ENCODE results near the gene CYP2U1. TPM values are rescaled to one million over a fixed set of nuclear protein-coding genes. Genes with fewer than 3 reads are reported as not detected.
"Not testable (repeated sequence)": the region's sequence is repeated elsewhere in the genome, so short reads cannot be mapped to it uniquely, and the experiment has no call there.

CYP2U1 gene
- total RNA-seq = 8.1 TPM

DNA sequence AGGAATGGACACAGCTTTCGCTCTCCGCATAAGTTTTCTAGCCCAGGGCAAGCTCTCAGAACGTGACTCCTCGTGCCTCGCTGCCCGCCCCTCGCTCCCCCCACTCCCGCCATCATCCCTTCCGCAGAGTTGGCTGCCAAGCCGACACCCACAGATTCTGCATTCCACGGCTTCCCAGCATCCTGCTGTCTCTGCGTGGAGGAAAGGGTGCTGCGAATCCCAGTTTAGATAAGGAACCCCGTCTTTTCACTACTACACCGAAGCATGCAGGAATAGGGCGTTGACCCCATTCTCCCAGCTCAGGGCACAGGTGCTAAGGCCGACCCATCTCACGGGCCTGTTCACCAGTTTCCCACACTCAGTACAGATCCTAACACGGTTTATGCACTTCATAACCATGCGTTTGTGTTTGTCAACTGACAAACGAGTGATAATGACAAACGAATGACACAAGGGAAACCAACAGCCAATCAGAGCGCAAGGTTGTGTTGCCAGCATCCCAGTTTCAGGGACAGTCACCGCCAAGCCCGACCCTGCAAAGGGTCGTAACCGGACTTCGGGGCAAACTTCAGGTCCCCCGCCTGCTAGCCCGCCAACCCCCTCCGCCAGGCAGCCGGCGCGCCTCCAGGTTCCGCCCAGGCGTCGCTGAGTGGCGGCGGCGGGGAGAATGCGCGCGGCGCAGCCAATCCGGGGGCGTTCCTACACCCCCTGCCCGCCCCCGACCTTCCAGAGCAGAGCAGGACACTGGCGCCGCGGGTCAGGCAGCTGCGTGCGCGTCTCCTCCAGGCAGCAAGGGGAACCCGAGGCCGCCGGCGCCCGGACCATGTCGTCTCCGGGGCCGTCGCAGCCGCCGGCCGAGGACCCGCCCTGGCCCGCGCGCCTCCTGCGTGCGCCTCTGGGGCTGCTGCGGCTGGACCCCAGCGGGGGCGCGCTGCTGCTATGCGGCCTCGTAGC lies at the start of gene CYP2U1:
Gene CYP2U1 (plus strand): TSS at position 729 of the 954 bp plus-strand sequence. CDS start 95 bp downstream, at position 824.
- peak; percentile 80 for DNase-seq (ENCODE audit: low spot score)

GRCh38 chr4:107885865-107886264 lies 45.5 kb upstream of the CYP2U1 start:
- no peak for DNase-seq (ENCODE audit: low spot score)

- no peak for DNase-seq (ENCODE audit: low spot score)
Observed at GRCh38 chr4:107888237-107888636, 43.1 kb upstream of the CYP2U1 start.

GRCh38 chr4:107890779-107891178 lies 40.6 kb upstream of the CYP2U1 start:
- DNase-seq (ENCODE audit: low spot score) = no peak

DNA sequence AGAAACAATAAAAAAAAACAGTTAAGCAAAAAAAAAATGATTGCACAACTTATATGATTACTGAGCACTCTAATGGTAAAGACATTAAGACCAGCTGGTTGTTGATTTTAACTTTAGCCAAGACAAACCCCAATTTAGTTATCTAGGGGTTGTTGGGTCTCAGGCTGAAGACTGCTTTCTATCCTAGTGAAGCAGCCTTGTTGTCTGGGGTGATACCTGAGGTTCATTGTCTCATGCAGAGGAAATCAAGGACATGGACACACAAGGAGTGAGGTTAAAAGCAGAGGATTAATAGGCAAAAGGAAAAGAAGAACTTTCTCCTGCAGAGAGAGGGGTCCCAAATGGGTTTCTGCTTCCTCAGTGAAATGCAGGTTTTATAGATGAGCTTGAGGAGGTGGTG lies 40.0 kb upstream of the CYP2U1 start:
- DNase-seq (ENCODE audit: low spot score) = no peak

- DNase-seq (ENCODE audit: low spot score) = no peak
Observed at GRCh38 chr4:107893171-107894137, 37.9 kb upstream of the CYP2U1 start.

GRCh38 chr4:107894138-107894603 lies 37.2 kb upstream of the CYP2U1 start:
- DNase-seq (ENCODE audit: low spot score) = no peak

DNA sequence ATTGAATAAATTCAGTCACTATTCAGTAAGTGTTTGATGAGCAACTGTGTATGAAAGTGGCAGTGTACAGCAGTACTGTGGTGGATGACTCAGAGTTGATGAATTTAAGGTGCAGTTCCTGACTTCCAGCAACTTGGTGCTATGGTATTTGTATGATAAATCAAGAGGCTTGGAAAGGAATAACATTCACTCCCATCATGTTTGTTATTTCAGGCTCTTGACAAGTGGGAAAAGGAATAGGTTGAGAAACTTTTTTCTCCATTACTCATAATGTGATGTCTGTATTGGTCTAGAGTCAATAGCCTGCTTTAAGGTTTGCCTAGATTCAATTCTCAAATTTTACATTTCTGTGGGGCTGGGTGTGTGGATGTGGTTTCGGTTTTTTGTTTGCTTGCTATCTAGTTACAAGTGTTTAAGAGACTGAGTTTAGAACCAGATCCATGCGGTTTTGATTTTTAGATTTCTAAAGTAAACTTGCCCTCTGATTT lies 35.1 kb upstream of the CYP2U1 start:
- no peak for DNase-seq (ENCODE audit: low spot score)

- no peak for DNase-seq (ENCODE audit: low spot score)
Observed at GRCh38 chr4:107896646-107897045, 34.7 kb upstream of the CYP2U1 start.

DNA sequence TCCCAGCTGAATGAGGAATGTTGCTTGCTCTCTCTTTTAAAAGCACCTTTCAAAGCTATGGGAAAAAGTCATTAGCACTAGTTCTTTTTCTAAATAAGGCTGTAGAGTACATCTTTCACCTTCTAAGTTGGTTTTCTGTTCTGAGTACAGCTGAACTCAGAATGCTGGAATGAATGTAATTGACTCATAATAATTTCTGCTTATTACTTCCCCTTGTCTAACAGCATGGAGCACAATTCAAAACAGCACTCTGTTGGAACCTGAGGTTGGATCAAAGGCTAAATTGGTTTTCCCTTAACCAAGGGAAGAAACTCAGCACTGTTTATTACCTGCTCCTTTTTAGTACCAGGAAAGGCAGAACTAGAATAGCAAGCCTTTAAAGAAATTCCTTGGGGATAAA lies 33.5 kb upstream of the CYP2U1 start:
- DNase-seq (ENCODE audit: low spot score) = no peak

GRCh38 chr4:107900067-107900466 lies 31.3 kb upstream of the CYP2U1 start:
- no peak for DNase-seq (ENCODE audit: low spot score)

DNA sequence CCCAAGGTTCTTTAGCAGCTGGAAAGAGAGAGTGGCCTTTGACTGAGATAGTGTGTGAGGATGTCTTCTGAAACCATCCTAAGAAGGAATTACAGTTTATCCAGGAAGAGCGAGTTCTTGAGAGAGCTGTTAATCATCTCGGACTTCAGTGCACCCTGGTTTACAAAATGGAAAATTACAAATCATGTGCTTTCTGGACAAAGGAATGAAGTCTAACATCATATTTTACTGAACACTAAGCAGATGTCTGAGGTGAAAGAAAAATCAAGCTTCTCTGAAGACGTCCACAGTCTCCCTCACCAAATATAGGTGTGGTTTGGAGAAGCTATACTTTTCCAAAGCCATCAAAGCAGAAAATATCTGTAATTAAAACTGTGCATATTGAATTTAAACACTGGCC lies 30.8 kb upstream of the CYP2U1 start:
- DNase-seq (ENCODE audit: low spot score) = no peak

- DNase-seq (ENCODE audit: low spot score) = no peak
Observed at GRCh38 chr4:107901213-107901934, 30.0 kb upstream of the CYP2U1 start.

DNA sequence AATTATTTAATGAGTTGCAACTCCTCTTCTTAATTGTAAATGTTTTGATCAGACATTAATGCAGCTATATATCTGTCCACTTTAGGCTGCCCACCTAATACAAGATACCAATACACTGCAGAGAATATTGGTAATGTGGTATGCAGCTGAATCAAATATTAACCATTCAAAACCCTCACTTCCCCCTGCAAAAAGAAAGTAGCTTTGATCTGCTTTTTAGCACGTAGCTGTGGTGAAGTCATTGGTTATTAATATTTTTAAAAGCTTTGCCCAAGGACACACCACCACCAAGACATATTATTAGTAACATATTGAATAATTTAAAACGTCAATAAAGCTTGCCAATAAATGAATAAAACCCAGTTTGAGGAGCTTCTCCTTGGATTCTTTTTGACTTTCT lies 28.6 kb upstream of the CYP2U1 start:
- no peak for DNase-seq (ENCODE audit: low spot score)

DNA sequence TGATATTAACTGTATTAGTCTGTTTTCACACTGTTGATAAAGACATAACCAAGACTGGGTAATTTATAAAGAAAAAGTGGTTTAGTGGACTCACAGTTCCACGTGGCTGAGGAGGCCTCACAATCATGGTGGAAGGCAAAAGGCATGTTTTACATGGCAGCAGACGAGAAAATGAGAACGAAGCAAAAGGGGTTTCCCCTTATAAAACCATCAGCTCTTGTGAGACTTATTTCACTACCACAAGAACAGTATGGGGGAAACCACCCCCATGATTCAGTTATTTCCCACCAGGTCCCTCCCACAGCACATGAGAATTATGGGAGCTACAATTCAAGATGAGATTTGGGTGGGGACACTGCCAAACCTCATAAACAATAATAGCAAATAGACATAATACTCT lies 26.3 kb upstream of the CYP2U1 start:
- not testable (repeated sequence) for DNase-seq (ENCODE audit: low spot score)

GRCh38 chr4:107906458-107907100 lies 24.8 kb upstream of the CYP2U1 start:
- DNase-seq (ENCODE audit: low spot score) = no peak

GRCh38 chr4:107908377-107908776 lies 23.0 kb upstream of the CYP2U1 start:
- DNase-seq (ENCODE audit: low spot score) = no peak

- peak; percentile 55 for DNase-seq (ENCODE audit: low spot score)
Observed at GRCh38 chr4:107913283-107913899, 18.0 kb upstream of the CYP2U1 start.

DNA sequence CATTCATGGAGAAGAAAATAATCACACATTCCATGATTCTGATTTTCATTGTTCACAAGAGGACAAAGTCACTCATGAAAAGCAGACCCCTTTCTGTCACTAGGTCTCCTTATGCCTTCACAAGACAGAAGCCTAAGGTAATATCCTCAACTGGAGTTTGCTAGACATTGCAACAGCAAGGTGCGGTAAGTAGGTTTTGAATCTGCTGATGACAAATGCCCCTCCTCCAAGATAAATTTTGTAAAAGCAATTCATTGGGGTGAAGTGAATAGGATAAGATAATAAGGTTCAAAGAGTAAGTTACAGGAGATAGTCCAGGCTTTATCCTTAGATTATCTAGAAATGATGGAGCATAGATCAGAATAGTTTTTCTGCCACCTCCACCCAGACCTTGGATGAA lies 16.1 kb upstream of the CYP2U1 start:
- DNase-seq (ENCODE audit: low spot score) = no peak

DNA sequence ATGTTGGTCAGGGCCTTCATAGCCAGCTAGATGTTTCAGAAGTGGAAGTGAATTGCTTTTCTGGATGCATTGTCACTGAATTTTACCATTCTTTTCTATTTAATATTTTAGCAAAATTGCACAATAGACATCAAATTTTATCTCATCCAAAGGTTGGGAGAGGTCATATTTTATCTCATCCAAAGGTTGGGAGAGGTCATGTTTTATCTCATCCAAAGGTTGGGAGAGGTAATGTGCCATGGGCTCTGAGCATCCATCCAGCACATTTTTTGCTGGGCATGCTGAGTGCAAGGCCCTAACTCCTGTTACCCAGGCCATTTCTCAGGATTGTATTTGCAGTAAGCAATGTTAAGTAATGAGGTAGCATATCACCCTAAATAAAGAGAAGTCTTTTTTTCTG lies 14.7 kb upstream of the CYP2U1 start:
- no peak for DNase-seq (ENCODE audit: low spot score)

Measured in mucosa of gallbladder (tissue), 1 donor.